ENCODE results near the gene DGKB. TPM values are rescaled to one million over a fixed set of nuclear protein-coding genes. Genes with fewer than 3 reads are reported as not detected.

Gene DGKB
- polyA plus RNA-seq, 10 donors = 0.67 to 2.1 (median 0.88) TPM

DNA sequence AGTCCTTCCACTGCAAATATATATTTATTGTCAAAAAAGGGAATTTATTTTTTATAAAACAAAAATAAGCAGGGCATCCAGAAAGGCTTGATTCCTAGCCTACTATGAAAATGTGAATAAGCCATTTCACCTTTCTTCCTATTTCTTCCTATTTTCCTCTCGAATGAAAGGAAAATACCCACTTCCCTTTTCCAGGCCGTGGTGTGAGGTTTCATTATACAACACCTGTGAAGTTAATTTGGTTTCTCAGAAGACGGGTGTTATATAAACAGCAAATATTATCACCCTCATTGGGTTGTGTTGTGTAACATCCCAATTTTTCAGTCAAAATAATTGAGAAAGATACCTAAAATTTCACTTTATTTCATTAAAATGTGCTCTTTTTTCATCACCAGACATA lies 214.3 kb downstream of the DGKB start:
- no peak for DNase-seq

DNA sequence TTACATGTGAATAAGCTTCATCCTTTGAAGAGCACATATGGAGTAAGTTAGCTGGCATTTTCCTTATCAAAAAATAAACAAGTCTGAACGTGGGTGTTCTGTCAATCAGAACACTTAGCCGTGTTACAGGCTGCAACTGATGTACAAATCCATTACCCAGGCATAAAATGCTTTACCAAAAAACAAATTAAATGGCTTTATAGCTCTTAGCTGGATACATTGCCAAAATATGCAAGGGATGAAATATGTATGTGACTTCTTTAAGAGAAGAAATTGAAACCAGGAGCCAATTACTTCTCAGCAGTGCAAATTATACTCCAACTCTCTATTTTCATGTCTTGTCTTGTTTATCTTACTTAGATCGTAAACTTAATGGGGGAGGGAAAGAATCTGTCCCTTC lies 214.8 kb downstream of the DGKB start:
- DNase-seq = no peak

DNA sequence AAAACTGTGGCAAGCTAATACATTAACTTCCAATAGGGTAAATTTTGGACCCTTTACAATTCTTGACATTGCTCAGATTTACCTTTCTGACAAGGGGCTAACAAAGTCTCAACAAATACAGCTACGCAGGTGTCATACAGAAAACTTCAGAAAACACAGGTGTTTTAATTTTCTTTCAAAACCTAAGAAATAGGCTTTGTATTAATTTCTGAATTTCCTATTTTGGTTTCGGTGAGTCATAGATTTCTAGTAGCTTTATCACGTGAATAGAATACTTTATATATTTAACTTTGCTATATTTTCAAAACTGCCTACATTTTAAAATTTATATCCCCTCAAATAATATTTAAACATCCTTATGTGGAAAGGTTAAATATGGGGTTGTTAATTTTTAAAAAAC lies 215.3 kb downstream of the DGKB start:
- DNase-seq = no peak

DNA sequence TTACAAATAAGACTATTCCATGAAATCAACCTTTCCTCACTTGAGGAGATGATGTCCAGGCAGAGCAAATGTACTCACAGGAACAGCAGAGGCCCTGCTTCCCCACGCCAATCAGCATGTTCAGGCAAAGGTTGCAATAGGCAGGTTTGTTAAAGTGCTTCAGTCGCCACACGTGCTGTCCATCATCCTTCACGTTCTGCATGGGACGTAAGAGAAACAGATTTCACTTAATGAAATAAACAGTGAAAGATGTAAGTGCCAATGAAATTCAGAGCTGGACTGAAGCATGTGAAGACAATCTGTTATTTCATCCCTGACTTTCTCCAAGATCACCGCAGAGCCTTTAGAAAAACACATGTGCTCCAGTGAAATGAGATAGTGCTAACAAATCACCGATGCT lies 217.4 kb downstream of the DGKB start:
- peak in 2 of 3 donors; percentile 18 to 60 for DNase-seq

DNA sequence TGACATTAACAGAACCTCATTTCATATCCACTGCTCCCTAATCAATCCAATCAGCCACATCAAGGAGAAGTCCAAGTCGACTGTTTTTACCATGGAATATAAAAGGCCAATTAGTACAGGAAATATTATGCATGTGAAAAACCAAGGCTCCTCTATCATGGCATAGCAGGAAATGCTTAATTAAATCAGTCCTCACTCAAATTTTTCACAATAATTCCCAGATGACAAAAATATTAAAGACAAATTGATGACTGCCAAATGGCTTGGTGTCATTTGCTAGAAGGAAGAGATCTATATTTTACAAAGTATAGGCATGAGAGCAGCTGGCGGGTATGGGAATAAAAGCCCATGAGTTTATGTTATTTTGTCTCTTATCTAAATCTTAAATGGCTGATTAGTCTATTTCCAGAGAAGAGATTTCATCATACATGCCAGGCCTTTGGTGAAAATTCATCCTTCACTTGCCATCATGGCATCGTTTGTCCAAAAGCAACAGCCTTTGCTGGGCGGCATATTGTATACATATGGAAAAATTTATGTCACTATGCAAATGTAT lies 219.6 kb downstream of the DGKB start:
- DNase-seq = no peak

DNA sequence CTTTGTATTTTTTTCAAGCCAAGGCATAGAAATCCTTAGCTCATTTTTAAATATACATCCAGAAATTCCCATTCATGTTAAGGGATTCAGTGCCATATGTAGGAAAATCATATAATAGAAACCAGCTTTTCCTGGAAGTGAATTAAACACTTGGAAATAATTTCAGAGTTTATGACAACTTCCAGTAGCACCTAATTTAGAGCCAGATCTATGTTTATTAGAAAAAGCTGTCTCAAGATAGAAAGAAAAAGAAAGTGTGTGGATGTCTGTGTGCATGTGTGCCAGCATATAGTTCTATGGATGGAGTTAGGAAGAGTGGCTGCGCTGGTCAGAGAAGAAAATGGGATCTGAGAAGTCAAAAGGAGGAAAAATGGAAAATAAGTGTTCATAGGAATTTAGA lies 225.7 kb downstream of the DGKB start:
- no peak for DNase-seq

DNA sequence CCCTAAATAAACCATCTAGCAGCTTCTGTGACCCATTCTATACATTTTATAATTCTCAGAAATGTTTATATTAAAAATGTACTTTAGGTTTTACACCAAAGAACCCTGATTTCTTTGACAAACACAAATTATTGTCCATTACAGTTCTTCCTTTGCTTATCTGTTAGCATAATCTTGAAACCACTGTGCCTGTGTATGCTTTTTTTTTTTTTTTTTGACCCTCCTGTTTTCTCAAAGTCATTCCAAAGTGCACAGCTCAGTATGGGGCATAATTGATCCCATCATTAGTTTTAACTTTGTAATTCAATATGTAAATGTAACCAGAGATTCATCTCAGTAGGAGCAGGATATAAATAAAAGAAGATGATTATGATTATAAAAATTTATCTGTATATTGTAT lies 229.3 kb downstream of the DGKB start:
- DNase-seq = no peak

DNA sequence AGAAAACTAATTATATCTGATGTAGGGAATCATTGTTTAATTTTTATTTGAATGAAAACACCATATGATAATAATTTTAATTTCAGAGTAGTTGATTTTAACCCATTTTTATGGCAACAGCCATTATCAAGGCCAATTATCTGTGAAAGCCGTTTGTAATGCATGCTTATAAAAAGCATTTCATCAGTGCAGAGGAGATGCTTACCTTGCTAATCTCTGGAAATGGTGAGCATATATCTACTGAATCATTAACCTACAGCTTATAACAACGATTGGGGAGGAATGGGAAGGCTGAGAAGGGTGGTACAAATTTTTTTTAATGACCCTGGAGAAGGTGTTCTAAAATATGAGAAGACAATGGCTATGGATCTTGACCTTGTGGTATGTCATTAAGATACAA lies 235.6 kb downstream of the DGKB start:
- no peak for DNase-seq

DNA sequence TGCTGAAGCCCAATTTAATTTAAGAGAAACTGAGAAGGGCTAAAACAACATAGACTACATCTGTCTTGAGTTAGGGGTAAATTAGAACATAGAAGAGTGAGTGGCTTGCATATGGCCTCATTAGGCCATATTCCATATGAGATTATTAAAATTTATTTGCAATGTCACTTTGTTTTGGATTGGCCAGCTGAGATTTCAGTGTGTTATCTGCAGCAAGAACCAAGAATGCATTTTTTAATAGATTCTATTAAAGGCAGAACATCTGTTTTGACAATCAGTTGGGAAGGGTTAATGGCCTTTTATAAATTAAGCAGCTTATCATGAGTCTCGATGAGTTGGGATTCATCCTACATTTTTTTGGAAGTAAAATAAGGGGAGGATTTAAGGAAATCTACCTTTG lies 236.2 kb downstream of the DGKB start:
- DNase-seq = no peak

DNA sequence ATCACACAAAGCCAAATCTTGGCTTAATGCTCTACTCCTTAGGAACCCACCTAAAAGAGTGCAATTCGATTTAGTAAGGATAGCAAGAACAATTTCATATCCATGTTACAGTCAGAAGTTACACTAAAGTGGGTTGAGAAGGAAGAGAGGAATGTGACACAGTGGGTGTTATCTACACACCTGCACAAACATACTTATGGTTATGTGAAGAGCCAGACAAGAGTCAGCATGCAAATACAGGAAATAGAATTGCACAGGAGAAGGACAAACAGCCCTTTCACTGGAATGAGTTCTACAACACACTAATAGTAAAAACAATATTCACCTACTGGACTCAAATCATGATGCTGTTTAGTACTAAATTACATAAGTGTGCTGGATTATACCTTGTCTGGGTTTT lies 262.8 kb downstream of the DGKB start:
- DNase-seq = no peak

DNA sequence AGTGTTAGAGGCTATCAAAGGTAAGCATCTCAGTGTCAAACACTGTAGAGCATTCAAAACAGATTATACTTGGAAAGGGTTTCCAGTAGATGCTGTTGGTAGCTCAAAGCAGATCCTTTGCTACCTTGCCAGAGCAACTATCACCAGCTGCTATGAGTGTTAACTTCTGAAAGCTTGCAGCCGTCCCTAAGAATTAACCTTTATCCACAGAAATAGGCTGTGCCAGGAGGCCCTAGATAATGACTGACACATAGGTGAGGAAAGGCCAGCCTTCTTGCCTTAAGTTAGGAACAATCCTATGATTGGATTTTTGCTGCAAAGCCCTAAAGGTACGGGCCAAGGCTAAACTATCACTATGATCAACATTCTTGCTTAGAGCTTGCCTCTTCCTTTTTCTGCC lies 263.2 kb downstream of the DGKB start:
- no peak for DNase-seq

DNA sequence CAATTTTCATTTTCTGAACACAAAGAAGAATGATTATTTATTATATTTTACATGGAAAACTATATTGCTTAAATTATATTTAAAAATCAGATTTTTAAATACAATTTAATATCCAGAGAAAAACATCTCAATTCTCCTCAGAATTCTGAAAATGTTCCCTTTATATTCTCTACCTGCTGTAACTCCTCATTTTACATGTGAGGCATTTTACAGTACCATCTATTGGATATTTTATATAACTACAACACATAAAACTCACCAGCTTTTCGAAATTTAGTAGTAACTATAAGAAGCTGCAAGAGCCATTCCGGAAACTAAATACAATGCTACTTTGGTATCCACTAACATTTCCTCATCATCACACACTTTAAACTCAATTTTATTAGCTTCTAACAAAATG lies 264.6 kb downstream of the DGKB start:
- no peak for DNase-seq

DNA sequence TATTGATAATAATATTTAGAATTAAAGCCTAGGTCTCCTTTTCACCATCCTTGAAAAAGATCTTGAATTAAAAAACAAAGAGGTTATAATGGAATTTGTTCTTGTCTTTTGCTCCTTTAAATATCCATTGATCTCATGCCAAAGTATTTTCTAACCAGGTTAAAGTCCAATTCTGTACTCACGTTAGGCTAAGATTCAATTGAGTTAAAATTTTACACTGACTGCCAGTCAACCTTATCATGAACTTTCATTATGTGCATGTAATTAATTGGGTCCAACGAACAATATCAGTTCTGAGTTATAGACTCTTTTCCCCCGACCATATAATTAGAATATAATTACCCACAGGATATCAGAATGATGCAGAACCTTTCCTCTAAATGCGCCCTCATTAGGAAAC lies 266.6 kb downstream of the DGKB start:
- no peak for DNase-seq

DNA sequence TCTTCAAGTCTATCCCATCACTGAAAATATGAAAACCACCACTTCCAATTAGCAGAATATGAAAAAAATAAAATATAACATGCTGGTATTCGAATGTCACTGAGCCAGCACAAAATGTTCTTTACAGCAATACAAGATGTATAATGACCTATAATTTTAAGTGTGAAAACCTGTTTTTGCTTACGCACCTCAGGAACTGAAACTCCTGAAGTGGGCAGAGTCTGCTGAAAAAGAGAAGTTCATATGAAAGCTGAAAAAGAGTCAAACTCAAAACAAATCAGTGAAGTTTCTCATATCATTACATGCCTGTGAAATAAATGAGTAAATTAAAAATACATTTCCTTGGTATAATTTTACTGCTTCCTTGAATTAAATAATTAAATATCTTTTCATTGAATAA lies 272.5 kb downstream of the DGKB start:
- DNase-seq = no peak

DNA sequence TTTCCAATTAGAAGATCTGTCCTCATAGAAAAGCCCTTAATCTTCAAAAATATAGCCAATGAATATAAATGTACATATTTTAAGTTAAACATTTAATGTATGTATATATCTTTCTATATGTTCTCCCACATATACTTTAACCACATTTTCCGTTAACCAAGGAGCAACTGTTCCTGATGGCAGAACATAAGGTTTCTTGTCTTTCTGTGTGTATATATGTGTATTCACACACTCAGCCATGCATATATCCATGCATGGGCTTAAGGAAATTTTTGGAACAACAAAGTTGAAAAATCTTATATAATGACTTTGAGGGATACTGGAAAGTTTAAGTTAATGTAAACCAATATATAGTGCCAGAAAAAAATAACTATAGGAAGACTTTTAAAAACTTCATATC lies 274.0 kb downstream of the DGKB start:
- no peak for DNase-seq

DNA sequence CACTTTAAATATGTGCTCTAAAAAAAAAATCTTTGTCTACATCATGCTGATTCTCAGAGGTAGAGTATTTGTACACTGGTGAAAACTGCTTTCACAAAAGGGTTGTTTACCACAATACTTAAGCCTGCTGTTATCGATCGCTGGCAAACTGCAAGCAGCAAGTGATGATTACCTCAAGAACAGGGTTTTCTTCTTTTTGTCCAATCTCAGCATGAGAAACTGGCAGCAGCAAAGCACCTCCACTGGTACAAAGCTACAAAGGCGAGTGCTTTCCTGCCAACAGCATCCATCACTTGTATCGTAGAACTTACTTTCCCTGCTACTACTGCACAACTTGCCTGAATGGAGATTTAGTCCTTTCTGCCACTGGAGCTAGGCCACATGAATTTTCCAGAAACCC lies 276.5 kb downstream of the DGKB start:
- no peak for DNase-seq

DNA sequence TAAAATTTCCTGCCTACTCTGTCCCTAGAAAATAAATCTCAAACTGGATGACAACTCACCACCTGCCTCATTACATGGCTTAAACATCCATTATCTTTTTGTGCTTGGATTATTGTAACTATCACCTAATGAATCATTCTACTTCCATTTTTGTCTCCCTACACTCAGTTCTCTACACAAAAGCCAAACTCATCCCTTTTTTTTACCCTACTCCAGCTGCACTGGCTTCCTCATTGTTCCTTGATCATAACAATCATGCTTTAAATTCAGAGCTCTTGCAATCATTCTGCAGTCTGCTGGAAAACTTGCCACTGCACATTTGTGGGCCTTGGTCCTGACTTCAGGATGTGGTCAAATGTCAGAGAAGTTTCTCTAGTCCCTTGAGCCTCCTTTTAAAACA lies 280.0 kb downstream of the DGKB start:
- DNase-seq = peak; percentile 5 to 42 (median 6)

DNA sequence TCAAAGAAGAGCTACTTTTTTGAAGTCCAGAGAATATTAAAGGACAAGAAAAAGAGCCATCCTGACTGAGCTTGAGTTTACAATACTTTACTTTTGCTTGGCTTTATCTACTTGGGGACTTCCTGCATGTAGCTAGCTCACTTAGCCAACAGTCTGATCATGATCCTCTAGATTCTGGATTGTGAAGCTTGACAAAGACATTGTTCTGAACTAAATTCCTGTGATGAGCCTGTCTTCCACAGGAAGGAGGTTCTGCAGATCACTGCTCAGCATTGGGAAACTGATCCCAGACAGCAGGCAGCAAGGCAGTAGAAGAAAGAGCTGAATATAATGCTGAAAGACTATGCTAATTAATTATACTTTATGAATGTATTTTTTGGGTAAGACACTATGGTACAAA lies 296.4 kb downstream of the DGKB start:
- no peak for DNase-seq

DNA sequence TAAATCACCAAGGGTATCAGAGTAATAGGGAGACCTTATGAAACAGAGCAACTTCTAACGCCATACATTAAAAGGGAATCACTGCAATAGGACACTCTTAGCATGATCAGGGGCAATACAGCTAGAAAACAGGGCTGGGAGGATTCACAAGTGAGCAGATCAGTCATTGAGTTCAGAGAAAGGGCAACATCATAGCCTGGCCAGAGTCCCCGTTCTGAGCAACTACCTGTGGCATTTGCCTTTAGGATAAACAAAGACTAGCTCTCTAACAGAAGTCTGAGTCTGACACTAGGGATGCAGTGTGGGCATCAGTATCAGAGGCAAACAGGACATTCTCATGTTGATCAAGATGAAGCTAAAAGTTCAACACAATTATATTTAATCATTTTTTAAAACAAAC lies 297.9 kb downstream of the DGKB start:
- peak in 1 of 3 donors; percentile 7 for DNase-seq

DNA sequence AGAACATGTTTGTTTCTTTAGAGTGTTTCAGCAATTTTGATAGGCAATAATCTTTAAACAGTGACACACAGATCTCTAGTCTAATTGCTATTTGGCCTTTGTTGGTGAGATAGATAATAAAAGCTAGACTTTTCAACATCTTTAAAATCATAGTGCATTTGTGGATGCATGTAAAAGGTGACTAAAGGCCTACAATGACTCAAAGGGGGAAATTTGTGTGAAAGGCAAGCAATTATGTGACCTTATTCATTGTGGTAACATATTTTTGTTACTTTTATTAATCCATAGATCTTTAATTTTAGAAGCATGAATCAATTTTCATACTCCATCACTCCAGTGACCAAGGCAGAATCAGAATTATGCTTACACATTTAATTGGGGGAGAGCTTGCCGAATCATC lies 299.7 kb downstream of the DGKB start:
- no peak for DNase-seq

DNA sequence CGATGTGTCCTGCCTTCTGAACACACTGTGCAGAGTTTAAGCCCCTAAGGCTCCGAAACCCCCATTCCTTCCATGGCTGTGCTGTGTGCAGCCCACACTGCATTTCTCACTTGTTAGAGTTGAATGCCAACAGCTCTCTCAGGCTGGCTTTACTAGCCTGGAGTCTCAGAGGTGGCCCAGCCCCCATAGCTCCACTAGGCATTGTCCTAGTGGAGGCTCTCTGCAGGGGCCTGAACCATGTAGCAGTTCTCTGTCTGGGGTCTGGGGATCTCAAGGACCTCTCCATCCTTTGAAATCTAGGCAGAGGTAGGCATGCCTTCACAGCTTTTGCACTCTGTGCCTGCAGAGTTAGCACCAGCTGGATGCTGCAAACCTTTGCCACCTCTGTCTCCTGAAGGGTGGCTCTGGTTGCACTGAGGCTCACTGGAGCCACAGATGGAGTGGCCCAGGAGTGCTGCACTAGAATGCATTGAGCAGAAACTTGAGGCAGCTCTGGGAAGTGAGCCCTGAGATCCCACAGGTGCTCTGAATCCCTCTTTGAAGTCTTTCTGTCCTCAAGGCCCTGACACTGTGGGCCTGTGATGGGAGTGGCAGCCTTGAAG lies 301.7 kb downstream of the DGKB start:
- DNase-seq = no peak

DNA sequence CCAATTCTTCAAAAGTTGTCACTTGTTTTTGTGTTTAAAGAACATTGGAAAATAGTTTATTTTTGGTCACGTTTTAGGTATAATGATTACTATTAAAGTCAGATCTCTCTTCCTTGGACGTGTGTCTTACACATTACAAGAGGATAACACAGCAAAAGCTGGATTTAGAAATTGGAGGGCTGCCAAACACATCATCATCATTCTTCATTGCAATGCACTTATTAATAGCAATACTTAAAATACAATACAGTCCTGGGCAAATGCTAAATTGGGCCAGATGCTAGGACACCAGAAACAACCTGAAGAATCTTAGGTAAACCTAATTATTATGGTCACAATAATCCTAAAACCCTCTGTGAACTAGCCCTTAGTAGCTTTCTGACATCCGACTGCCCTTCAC lies 303.6 kb downstream of the DGKB start:
- peak; percentile 18 to 32 (median 19) for DNase-seq

DNA sequence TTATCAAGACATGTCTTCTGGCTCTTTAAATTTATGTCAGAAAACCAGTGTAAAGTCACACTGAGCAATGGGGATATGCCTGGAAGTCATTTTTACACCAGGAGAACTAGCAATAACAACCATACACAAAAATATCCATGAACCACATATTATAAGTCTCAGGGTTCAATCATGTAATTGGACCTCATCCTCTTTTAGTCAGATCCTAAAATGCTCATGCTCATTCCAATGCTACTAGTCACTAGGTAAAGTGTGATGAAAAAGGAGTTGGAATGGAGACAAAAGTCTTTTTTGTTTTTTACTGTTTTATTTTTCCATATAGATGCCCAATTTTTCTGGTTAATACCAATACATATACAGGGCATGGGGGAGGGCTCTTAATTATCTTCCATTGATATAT lies 306.1 kb downstream of the DGKB start:
- peak in 1 of 3 donors; percentile 22 for DNase-seq

DNA sequence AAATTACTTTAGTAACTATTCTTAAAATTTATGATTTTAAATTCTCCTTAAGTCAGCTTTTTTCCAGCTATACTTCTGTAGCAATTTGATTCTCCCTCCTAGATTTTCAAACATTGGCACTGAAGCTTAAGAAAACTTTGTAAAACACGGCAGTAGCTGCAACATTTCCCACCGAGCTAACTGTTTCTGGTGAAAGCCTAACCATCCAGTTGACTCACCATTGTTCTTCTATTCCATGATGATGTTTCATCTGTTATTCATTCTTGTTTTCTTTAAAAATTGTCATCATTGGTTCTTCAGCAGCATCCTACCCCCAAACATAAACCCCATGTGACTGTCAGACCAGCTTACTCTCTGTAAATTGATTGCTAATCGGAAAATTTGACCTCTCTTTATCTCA lies 312.3 kb downstream of the DGKB start:
- no peak for DNase-seq

DNA sequence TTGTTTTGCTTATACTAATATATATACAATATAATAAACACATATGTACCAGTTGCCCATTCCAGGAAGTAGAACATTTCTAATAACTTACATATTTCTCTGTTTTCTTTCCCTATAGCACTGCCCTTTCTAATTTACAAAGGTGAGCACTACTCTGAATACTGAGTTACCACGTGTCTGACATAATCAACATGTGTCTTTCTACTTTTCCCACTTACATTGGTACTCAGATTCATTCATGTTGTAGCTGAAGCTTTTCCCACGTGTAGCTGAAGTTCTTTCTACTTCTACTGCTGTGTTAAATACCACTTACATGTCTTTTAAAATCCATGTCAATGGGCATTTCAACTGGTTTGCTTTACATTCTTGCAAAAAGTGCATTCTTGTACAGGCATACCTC lies 317.3 kb downstream of the DGKB start:
- DNase-seq = no peak

Data from muscle of back (tissue), 11 donors.